ENCODE results near the gene GPR150.

The GPR150 gene

DNA sequence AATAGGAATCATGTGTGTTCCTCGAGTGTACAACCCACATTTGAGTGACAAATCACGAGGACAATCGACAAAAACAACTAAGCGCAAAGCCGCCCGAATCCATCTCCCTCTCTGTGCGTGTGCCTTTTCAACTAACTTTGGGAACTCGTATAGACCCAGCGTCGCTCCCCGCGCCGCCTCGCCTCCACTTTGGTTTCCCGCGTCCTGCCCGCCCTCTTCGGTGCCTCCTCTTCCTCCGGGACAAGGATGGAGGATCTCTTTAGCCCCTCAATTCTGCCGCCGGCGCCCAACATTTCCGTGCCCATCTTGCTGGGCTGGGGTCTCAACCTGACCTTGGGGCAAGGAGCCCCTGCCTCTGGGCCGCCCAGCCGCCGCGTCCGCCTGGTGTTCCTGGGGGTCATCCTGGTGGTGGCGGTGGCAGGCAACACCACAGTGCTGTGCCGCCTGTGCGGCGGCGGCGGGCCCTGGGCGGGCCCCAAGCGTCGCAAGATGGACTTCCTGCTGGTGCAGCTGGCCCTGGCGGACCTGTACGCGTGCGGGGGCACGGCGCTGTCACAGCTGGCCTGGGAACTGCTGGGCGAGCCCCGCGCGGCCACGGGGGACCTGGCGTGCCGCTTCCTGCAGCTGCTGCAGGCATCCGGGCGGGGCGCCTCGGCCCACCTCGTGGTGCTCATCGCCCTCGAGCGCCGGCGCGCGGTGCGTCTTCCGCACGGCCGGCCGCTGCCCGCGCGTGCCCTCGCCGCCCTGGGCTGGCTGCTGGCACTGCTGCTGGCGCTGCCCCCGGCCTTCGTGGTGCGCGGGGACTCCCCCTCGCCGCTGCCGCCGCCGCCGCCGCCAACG lies at the start of gene GPR150:
GPR150 (plus strand) TSS at position 58 of the 840 bp plus-strand sequence; CDS start at position 247, 189 bp downstream.
- intact Hi-C loops (cut with DNase I) = no loop called here
- peak in 9 of 10 donors; percentile 16 to 89 (median 42) for DNase-seq

DNA sequence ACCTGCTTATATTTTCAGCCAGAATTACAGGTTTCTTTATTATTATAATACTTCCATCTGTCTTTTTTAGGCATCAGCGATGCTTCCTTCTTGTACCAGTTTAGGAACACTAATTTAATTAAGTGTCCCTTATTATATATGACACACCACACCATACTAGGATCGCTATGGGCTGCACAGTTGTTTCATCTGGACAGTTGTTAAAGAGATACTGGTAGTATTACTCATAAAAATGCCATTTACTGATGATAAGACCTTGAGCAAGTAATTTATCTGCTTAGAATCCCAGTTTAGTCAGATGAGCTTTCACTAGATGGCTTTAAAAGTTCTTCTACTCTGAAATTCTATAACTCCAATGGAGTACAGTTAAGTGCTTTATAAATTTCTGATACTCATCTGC lies 47.9 kb upstream of the GPR150 start:
- no peak for DNase-seq
- intact Hi-C loops (cut with DNase I) = no loop called here

DNA sequence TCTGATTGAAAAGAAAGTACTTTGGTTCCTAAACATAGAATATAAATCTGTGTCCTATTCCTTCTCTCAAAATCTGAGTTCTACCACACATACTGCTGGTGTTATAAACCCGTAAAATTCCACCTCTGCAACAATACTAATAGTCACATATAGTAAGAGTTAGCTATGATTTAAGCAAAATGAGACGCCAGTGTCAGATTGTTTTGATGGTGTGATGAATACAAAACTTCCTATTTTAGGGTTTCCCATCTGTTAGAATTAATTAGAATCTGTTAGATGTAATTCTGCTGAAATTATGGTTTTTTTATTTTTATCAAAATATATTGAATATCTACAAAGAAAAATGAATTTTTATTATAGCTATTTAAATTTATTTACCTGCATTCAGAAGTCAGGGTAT lies 38.3 kb upstream of the GPR150 start:
- DNase-seq = no peak
- intact Hi-C loops (cut with DNase I) = no loop called here

DNA sequence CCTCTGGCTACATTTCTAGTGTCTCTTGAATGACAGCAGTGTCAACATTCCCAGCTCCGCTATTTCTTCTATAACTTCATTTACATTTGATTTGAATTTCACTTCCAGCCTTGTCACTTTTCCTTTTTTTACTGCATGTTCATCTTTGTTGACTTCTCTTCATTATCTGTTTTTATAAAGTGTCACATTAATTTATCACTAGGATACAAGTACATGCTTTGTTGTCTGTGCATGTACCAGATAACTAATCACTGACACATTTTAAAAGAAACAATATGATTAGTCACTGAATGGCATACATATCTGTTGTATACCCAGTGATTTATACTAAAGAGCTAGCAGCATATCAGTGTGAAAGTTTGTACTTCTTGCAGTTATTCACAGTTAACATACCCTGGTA lies 35.9 kb upstream of the GPR150 start:
- intact Hi-C loops (cut with DNase I) = no loop called here
- no peak for DNase-seq

DNA sequence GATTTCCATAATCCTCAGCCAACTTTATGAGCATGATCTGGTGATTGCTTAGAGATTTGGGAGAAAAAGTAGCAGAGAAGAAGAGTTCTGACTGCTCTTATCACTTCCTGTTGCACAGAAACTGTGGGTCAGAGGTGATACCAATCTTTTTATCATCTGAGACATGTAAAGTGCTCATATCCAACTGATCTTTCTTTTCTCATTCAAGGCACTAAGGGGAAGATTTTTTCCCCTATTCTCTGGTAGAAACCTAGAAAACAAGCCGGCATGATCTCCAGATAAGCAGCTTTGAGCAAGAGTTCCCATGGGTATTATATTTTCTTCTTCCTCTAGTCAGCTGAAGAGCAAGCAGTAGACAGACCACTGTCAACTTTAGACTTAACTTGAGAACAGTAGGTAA lies 29.0 kb upstream of the GPR150 start:
- intact Hi-C loops (cut with DNase I) = no loop called here
- no peak for DNase-seq

DNA sequence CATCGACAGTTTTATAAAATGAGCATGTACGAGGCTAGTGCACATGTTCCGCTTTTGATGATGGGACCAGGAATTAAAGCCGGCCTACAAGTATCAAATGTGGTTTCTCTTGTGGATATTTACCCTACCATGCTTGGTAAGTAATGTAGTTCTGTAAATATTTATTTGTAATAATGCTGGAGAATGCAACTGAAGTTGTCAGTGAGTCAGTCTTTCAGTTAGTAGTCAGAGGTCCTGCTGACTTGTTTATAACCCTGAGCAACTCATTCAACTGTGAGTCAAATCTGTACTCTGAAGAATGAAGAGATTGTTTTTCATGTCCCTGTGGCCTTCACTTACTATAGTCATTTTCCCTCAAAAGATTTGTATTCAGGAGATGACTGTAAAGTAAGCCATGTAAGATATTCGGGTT lies 28.4 kb upstream of the GPR150 start:
- no peak for DNase-seq
- intact Hi-C loops (cut with DNase I) = no loop called here

DNA sequence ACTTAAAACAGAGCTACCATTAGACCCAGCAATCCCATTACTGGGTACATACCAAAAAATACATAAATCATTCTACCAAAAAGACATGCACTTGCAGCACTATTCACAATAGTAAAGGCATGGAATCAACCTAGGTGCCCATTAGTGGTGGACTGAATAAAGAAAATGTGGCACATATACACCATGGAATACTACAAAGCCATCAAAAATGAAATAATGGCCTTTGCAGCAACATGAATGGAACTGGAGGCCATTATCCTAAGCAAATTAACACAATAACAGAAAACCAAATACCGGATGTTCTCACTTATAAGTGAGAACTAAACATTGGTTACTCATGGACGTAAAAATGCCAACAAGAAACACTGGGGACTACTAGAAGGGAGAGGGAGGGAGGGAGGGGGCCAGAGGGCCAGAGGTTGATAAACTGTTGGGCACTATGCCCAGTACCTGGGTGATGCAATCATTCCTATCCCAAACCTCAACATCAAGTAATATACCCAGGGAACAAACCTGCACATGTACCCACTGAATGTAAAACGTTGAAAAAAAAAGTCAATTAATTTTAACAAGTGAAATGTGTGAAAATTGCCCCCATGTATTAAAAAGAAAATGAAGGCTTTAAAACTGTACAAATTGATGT lies 24.5 kb upstream of the GPR150 start:
- intact Hi-C loops (cut with DNase I) = no loop called here
- no peak for DNase-seq

DNA sequence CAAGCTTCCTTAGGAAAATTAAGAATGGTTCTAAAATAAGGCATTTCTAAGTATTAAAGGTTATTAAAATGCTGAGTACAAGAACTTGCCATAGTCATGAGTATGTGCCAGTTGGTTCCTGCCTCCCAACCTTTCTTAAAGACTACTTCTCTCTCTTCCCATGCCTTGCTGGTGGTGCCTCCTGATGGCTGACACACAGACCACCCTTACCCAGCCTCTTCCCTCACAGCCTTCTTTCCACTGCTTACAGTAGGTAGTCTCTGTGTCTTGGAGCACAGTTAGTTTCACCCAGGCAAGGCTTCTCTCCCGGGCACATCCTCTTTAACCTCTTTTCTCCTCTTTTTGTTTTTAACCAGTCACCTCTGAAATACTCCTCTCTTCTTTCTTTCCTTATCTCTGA lies 20.6 kb upstream of the GPR150 start:
- DNase-seq = no peak
- intact Hi-C loops (cut with DNase I) = no loop called here

DNA sequence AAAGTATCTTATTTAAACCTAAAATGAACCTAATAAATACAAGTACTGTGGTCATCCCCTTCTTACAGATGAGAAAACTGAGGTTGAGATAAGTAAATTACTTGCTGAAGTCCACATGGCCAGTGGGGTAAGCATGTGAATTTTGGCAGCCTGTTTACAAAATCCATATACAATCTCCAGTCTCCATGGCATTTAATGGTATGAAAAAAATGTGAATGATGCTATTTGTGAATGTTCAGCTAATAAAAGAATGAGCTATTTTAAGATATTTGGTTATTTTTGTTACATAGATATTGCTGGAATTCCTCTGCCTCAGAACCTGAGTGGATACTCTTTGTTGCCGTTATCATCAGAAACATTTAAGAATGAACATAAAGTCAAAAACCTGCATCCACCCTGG lies 19.3 kb upstream of the GPR150 start:
- DNase-seq = no peak
- intact Hi-C loops (cut with DNase I) = no loop called here

DNA sequence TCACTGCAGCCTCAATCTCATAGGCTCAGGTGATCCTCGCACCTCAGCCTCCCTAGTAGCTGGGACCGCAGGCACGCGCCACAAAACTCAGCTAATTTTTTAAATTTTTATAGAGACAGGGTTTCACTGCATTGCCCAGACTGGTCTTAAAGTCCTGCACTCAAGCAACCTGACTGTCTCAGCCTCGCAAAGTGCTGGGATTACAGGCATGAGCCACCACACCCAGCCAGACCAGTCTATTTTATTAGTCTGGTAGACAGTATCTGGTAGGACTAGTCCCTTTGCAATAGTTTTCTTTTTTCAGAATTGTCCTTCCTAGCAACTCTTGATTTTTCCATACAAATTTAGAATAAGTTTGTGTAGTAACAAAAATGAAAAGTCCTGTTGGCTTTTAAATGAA lies 14.1 kb upstream of the GPR150 start:
- intact Hi-C loops (cut with DNase I) = no loop called here
- DNase-seq = no peak

DNA sequence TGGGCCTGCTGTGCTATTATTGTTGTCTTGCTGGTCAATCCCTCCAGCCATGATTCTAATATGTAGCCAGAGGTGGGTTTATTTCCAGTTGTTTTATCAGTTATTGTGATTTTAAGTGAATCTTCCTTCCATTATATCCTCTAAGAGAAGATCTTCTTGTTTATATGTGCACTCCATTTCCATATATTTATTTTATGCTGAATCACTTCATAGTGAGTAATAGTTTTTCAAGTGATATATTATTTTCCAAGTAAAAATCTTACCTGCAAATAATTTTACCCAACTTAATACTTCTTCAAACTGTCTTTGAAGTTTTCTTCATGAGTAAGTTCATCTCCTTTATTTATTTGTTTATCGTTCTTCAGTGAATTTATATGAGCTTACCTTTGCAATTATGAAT lies 13.5 kb upstream of the GPR150 start:
- DNase-seq = no peak
- intact Hi-C loops (cut with DNase I) = no loop called here

DNA sequence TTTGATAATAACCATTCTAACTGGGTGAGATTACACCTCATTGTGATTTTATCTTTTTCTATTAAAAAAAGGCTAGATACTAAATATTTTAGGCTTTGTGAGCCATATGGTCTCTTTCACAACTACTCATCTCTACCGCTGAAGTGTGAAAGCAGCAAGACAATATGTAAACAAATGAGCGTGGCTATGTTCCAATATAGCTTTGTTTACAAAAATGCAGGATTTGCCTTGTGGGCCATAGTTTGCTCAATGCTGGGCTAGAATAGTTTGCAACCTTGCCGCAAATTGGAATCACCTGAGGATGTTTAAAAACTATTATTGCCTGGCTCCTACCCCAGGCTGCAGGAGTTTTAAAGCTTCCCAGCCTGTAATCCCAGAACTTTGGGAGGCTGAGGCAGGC lies 10.2 kb upstream of the GPR150 start:
- intact Hi-C loops (cut with DNase I) = no loop called here
- no peak for DNase-seq

DNA sequence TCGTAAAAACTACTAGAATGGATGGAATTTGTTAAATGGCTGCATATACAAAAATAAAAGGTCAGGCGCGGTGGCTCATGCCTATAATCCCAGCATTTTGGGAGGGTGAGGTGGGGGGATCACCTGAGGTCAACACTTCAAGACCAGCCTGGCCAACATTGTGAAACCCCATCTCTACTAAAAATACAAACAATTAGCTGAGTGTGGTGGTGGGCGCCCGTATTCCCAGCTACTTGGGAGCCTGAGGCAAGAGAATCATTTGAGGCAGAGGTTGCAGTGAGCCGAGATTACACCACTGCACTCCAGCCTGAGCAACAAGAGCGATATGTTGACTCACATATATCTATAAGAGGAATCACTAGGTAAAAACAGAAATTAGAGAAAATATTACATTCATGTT lies 9.3 kb upstream of the GPR150 start:
- DNase-seq = no peak
- intact Hi-C loops (cut with DNase I) = no loop called here

DNA sequence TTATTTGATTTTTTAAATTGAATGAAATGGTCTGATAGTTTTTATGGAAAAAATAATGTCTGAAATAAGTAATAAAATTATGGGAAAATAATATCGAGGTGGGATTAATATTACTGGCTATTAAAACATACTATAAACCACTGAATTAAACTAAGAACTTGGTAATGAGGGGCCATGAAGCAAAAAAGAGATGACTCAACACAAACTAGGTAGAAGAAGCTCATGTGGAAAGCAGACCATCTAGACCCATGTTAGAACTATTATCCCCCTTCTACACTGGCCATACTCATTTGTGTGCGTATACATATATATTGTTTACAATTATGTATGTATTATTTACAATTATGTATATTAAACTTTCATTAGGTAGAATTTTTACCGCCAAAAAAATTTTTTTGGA lies 8.5 kb upstream of the GPR150 start:
- intact Hi-C loops (cut with DNase I) = no loop called here
- no peak for DNase-seq

DNA sequence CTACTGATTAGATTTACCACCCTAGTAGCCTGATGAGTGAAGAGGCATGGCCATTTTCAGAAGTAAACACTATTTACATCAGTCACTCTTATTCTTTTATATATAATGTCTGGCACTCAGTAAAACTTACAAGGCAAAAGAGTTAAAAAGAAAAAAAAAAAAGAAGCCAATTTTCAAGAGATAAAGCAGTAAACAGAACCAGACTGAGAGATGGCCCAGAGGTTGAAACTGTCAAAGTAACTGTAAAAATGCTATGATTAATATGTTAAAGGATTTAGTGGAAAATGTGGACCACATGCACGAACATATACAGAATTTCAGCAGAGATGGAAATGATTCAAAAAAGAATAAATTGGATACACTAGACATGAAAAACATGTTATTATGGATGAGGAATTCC lies 6.4 kb upstream of the GPR150 start:
- intact Hi-C loops (cut with DNase I) = no loop called here
- no peak for DNase-seq

DNA sequence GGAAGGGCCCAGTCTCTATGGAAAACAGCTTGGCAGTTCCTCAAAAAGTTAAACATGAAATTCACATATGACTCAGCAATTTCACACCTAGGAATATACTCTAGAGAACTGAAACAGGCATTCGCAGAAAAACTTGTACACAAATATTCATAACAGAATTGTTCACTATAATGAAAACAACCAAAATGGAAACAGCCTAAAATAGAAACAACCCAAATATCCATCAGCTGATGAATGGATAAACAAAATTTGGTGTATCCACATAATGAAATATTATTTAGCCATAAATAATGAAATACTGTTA lies 4.8 kb upstream of the GPR150 start:
- intact Hi-C loops (cut with DNase I) = no loop called here
- DNase-seq = no peak

DNA sequence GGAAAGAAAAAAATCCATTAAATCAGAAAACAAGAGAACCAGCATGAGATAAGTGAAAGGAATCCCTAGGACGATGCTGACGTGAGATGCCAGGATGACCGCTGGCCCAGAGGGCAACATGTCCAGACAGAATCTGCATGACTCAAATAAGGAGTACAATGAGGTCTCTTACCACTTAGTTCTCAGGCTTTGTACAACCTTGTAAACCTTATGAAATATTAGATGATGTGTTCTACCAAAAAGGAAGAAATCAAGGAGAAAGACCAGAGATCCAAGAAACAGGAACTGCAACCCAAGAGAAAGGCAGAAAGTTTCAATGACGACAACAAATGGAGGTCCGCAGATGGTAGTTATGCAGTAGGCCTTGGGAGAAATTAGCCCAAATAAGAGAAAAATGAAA lies 2.8 kb upstream of the GPR150 start:
- DNase-seq = no peak
- intact Hi-C loops (cut with DNase I) = no loop called here

DNA sequence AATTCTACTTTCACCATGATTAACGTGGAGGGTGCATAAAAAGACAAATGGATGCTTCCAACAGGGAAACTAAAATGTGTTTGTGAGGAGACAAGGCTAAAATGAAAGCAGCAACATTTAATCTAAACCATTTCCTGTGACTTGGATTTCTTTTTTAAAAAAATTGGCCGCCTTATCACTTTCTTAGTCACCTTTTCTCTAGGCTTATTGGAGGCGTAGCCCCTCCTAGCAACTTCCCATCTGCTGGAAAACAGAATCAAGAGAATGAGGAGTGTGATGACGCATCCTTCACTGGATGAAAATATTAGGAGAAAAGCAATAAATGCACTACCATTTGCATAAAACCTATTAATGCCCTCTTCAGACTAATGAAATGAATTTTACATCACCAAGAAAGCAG lies 791 bp upstream of the GPR150 start:
- intact Hi-C loops (cut with DNase I) = no loop called here

DNA sequence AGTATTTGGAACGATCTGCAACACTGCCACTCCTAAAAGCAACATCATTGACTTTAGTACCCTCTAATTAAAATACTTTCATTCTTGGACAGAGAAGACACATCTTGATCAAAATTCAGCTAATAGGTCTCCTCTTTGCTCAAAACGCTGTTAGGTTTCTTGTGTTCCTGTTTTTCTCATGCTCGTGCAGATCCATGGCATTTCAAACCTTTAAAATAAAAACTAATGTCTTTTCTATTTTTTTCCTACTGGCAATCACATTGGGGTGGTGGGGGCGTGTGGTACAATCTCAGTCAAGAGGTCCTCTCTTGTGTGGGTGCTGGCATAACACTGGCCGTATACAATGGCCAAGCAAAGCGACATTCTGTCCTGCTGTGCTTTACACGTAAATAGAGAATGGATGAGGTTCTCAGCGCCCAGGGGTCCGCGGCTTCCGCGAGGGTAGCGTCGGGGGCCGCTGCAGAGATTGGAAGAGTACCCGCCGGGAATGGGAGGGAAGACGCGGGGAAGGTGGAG lies 315 bp upstream of the GPR150 start:
- DNase-seq = no peak
- intact Hi-C loops (cut with DNase I) = no loop called here

More for the DNA sequence above, 791 bp upstream of the GPR150 start:
- DNase-seq = no peak

DNA sequence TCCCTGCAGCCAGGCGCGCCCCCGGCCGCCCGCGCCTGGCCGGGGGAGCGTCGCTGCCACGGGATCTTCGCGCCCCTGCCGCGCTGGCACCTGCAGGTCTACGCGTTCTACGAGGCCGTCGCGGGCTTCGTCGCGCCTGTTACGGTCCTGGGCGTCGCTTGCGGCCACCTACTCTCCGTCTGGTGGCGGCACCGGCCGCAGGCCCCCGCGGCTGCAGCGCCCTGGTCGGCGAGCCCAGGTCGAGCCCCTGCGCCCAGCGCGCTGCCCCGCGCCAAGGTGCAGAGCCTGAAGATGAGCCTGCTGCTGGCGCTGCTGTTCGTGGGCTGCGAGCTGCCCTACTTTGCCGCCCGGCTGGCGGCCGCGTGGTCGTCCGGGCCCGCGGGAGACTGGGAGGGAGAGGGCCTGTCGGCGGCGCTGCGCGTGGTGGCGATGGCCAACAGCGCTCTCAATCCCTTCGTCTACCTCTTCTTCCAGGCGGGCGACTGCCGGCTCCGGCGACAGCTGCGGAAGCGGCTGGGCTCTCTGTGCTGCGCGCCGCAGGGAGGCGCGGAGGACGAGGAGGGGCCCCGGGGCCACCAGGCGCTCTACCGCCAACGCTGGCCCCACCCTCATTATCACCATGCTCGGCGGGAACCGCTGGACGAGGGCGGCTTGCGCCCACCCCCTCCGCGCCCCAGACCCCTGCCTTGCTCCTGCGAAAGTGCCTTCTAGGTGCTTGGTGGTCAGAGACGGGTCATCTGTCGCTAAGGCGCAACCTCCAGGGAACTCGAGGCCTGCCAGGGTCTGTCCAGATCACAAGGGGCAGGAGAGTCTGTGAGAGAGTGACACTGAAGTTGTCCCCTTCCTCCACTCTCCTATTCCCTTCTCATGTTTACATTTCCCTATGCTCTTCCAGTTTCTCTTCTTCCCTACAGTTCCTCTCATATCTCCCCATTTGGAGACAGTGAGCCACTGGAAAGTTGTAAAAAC lies 1.3 kb downstream of the GPR150 start:
- peak in 9 of 10 donors; percentile 16 to 90 (median 34) for DNase-seq
- intact Hi-C loops (cut with DNase I) = no loop called here

Measured in posterior cingulate gyrus (tissue), 11 donors.